Measurements from ENCODE around the gene HRAS.

GRCh38 chr11:535519-536454 lies at the start of gene HRAS:
- TF ChIP-seq FOXA1 (IDR thresholded peaks at IDR 0.05) (no peak), LEF1 (IDR thresholded peaks at IDR 0.05; ENCODE audit: borderline replicate concordance) (no peak), ELF4 (IDR thresholded peaks at IDR 0.05) (no peak), SP1 (IDR thresholded peaks at IDR 0.05) (no peak), ARNT (IDR thresholded peaks at IDR 0.05) (no peak), FOXM1 (IDR thresholded peaks at IDR 0.05; ENCODE audit: borderline replicate concordance) (no peak), SUZ12 (IDR thresholded peaks at IDR 0.05) (no peak), HDGF (IDR thresholded peaks at IDR 0.05; ENCODE audit: borderline replicate concordance) (no peak), CTBP1 (IDR thresholded peaks at IDR 0.05; ENCODE audit: borderline replicate concordance) (no peak), NFRKB (IDR thresholded peaks at IDR 0.05) (no peak)
- TF ChIP-seq, protein P1, sequence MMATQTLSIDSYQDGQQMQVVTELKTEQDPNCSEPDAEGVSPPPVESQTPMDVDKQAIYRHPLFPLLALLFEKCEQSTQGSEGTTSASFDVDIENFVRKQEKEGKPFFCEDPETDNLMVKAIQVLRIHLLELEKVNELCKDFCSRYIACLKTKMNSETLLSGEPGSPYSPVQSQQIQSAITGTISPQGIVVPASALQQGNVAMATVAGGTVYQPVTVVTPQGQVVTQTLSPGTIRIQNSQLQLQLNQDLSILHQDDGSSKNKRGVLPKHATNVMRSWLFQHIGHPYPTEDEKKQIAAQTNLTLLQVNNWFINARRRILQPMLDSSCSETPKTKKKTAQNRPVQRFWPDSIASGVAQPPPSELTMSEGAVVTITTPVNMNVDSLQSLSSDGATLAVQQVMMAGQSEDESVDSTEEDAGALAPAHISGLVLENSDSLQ (IDR thresholded peaks at IDR 0.05), result peak; percentile 99

Data from HEK293T (cell line).